ENCODE data around the gene CMKLR1. TPM values are rescaled to one million over a fixed set of nuclear protein-coding genes. Genes with fewer than 3 reads are reported as not detected.

CMKLR1 gene
- total RNA-seq, 3 donors from 2014 or later (not counting 1 experiment from before 2014, with no cell fraction given), result 40.7 to 99.1 (median 63.2) TPM

DNA sequence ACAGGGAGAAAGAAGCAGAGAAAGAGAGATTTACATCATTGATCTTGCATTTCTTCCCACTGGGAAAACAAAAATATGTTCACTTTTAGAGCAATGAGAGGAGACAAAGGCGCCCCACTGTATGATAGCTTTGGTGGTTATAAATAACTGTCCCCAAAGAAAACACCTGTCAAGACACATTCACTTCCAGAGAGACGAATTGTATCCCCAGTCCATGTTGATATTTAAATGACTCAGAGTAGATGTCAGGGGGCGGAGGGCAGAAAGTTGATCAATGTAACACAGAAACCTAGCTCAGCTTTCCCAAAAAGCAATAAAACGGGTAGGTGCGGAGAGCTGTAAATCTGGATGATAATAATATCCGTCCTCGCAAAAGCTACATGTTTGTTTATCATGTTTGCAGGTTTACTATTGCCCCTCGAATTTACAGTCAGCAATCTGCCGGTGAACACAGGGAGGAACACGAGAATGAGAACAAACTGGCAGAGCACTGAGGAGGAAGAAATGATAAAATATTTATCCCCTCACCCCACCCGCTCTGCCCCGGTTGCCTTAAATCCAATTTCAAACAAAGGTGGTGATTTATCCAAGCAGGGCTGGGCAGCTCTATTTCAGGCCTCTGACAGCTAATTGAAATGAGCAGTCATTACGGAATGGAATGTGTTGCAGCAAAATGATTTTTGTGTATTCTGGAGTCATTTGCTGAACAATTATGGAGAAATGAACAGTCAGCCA, 84.4 kb downstream of the CMKLR1 start:
- Histone ChIP-seq H3K4me3 (ENCODE audit: low read length) (no peak overlapping the region), H3K9me3 (ENCODE audit: control insufficient read depth, insufficient read depth, low read length) (no peaks in the 10 kb centered on the region), H3K27me3 (ENCODE audit: control insufficient read depth, insufficient read depth, low read length) (no peaks in the 10 kb centered on the region), H3K36me3 (ENCODE audit: control insufficient read depth, insufficient read depth, low read length) (no peaks in the 10 kb centered on the region), H3K27ac (ENCODE audit: low read length) (no peak overlapping the region), H3K4me1 (ENCODE audit: control insufficient read depth, insufficient read depth, low read length) (peaks cover 5% of the 10 kb centered on the region)
- Mint-ChIP-seq H3K9me3 (no peaks in the 10 kb centered on the region), H3K27me3 (ENCODE audit: low read depth in 2 of 2) (peaks cover 3 to 6% of the 10 kb centered on the region in 2 donors), H3K27ac (no peak overlapping the region), H3K4me3 (no peak overlapping the region), H3K36me3 (peaks cover 6% of the 10 kb centered on the region), H3K4me1 (peaks cover 11 to 16% of the 10 kb centered on the region in 2 donors)
- TF ChIP-seq, protein P1, sequence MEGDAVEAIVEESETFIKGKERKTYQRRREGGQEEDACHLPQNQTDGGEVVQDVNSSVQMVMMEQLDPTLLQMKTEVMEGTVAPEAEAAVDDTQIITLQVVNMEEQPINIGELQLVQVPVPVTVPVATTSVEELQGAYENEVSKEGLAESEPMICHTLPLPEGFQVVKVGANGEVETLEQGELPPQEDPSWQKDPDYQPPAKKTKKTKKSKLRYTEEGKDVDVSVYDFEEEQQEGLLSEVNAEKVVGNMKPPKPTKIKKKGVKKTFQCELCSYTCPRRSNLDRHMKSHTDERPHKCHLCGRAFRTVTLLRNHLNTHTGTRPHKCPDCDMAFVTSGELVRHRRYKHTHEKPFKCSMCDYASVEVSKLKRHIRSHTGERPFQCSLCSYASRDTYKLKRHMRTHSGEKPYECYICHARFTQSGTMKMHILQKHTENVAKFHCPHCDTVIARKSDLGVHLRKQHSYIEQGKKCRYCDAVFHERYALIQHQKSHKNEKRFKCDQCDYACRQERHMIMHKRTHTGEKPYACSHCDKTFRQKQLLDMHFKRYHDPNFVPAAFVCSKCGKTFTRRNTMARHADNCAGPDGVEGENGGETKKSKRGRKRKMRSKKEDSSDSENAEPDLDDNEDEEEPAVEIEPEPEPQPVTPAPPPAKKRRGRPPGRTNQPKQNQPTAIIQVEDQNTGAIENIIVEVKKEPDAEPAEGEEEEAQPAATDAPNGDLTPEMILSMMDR (IDR thresholded peaks at IDR 0.05), result no peak
- ATAC-seq (no peak), DNase-seq (no peak)
- WGBS (ENCODE audit: insufficient coverage), result 88% methylated on average over 12 of the region's 13 CpGs
- intact Hi-C loops (cut with micrococcal nuclease), result no loop called here

DNA sequence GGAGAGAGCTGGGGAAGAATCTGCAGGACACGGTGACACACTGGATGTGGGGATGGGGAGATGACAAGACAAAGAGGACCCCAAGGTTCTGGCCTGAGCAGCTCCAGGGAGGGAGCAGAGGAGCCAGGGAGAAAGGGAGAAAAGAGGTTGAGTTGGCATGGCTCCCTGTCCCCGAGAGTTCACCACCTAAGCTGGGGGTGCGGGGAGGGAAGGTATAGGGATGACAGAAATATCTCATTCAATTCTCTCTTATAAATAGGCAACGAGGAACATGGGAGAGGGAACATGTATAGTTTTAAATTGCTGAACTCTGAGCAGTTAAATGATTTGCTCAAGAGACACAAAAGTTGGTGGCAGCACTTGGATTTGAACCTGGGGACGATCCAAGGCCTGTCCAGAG, 85.1 kb downstream of the CMKLR1 start:
- peaks cover 3 to 6% of the 10 kb centered on the region in 2 donors for H3K27me3 Mint-ChIP-seq (ENCODE audit: low read depth in 2 of 2)
- Histone ChIP-seq H3K27me3 (ENCODE audit: control insufficient read depth, insufficient read depth, low read length) (no peaks in the 10 kb centered on the region), H3K36me3 (ENCODE audit: control insufficient read depth, insufficient read depth, low read length) (no peaks in the 10 kb centered on the region), H3K4me3 (ENCODE audit: low read length) (no peak overlapping the region), H3K4me1 (ENCODE audit: control insufficient read depth, insufficient read depth, low read length) (peaks cover 5% of the 10 kb centered on the region), H3K27ac (ENCODE audit: low read length) (no peak overlapping the region), H3K9me3 (ENCODE audit: control insufficient read depth, insufficient read depth, low read length) (no peaks in the 10 kb centered on the region)
- intact Hi-C loops (cut with micrococcal nuclease), result no loop called here
- ATAC-seq, result no peak
- H3K9me3 Mint-ChIP-seq, result no peaks in the 10 kb centered on the region
- H3K27ac Mint-ChIP-seq, result no peak overlapping the region
- TF ChIP-seq, protein P1 (IDR thresholded peaks at IDR 0.05), result no peak
- H3K4me3 Mint-ChIP-seq, result no peak overlapping the region
- DNase-seq, result no peak
- H3K4me1 Mint-ChIP-seq, result peaks cover 11 to 16% of the 10 kb centered on the region in 2 donors
- H3K36me3 Mint-ChIP-seq, result no peaks in the 10 kb centered on the region
- WGBS (ENCODE audit: insufficient coverage), result 72% methylated on average over 4 of the region's 5 CpGs

DNA sequence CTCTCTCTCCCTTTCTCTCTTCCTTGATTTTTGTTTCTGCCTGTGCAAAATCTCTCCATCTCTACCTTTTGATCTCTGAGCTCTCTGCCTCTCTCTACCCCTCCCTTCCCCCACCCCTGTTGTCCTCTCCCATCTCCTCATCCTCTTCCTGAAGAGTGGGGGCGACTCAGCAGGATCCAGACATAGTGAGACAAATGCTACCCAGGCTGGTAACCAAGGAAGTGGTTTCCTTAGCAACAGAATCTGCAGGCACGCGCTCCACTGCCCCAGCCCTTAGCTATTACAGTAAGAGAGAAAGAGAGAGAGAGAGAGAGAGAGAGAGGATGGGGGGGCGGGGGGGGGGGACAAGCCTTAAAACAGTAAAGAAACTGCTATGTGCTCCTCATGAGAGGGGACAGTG, 85.6 kb downstream of the CMKLR1 start:
- Mint-ChIP-seq H3K4me3 (no peak overlapping the region), H3K27me3 (ENCODE audit: low read depth in 2 of 2) (peaks cover 3 to 6% of the 10 kb centered on the region in 2 donors)
- no peak for DNase-seq

More for the DNA sequence above, 85.6 kb downstream of the CMKLR1 start:
- no peaks in the 10 kb centered on the region for H3K27me3 ChIP-seq (ENCODE audit: control insufficient read depth, insufficient read depth, low read length)
- Mint-ChIP-seq H3K27ac (no peak overlapping the region), H3K9me3 (no peaks in the 10 kb centered on the region), H3K4me1 (peaks cover 11 to 16% of the 10 kb centered on the region in 2 donors), H3K36me3 (no peaks in the 10 kb centered on the region)
- no peaks in the 10 kb centered on the region for H3K9me3 ChIP-seq (ENCODE audit: control insufficient read depth, insufficient read depth, low read length)
- ATAC-seq, result no peak
- intact Hi-C loops (cut with micrococcal nuclease), result no loop called here
- H3K4me1 ChIP-seq (ENCODE audit: control insufficient read depth, insufficient read depth, low read length), result peaks cover 5% of the 10 kb centered on the region
- WGBS (ENCODE audit: insufficient coverage), result no CpG with 5 or more reads among the region's 4 CpGs
- no peak overlapping the region for H3K4me3 ChIP-seq (ENCODE audit: low read length)
- H3K36me3 ChIP-seq (ENCODE audit: control insufficient read depth, insufficient read depth, low read length), result no peaks in the 10 kb centered on the region
- TF ChIP-seq, protein P1 (IDR thresholded peaks at IDR 0.05), result no peak
- no peak overlapping the region for H3K27ac ChIP-seq (ENCODE audit: low read length)
